Suprapubic skin (tissue), 4 donors: ENCODE results near the gene RCOR2.

Experiments
- POLR2A ChIP-seq, 2 donors: fragments of 450-650 bp; IDR thresholded peaks; one replicate each; pipeline ENCODE4 v1.6.1; 2017; ENCODE audit warnings: antibody characterized with exemption in 2 of 2, mild to moderate bottlenecking in 2 of 2, moderate library complexity in 2 of 2
- POLR2AphosphoS5 ChIP-seq, 3 donors: sonication (generic); formaldehyde crosslinking; IDR thresholded peaks; one replicate each; pipeline ENCODE4 v1.6.1; 2017; ENCODE audit warnings: antibody characterized with exemption in 3 of 3
- TF ChIP-seq, protein P1 (sequence below), 2 donors: fragments of 200-600 bp in 1 of 2; fragments of 450-650 bp in 1 of 2; sonication (generic) in 1 of 2; IDR thresholded peaks; one replicate each; pipeline ENCODE4 v1.5.1; 2016 to 2019; ENCODE audit warnings: antibody characterized with exemption in 2 of 2, mild to moderate bottlenecking in 1 of 2, moderate library complexity in 1 of 2

DNA sequence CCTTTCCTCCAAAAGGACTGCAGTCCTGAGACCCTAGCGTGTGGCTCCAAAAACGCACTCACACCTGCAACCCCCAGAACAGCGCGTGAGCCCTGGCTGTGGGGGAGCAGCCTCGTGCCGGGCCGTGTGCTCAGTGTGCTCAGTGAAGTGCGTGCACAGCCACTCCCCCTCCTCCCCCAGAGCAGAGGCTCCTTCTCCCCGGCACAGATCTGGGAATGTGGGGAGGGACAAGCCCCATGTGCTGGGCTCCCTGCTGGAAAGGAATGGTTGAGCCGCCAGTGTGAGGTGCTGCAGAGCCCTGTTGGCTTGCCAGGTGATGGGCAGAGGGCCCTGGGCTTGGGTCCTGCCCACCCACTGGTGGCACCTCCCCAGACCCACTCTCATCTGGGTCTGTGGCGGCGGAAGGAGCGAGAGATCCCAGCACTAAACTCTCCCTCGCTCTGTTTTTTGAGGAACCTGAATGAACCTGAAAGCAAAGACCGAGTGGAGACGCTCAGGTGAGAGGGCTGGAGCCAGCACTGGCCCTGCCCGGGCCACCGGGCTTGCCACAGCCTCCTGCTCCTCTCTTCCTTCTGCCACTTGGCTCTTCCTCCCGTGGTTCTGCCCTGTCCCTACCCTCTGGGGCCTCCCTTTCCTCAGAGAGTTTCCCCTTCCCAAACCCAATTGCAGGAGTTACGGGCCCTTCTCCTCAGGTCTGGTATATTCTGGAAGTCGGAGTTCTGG lies 9.0 kb downstream of the RCOR2 start:
- TF ChIP-seq, protein P1, sequence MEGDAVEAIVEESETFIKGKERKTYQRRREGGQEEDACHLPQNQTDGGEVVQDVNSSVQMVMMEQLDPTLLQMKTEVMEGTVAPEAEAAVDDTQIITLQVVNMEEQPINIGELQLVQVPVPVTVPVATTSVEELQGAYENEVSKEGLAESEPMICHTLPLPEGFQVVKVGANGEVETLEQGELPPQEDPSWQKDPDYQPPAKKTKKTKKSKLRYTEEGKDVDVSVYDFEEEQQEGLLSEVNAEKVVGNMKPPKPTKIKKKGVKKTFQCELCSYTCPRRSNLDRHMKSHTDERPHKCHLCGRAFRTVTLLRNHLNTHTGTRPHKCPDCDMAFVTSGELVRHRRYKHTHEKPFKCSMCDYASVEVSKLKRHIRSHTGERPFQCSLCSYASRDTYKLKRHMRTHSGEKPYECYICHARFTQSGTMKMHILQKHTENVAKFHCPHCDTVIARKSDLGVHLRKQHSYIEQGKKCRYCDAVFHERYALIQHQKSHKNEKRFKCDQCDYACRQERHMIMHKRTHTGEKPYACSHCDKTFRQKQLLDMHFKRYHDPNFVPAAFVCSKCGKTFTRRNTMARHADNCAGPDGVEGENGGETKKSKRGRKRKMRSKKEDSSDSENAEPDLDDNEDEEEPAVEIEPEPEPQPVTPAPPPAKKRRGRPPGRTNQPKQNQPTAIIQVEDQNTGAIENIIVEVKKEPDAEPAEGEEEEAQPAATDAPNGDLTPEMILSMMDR (IDR thresholded peaks at IDR 0.05), result no peak
- TF ChIP-seq POLR2A (IDR thresholded peaks at IDR 0.05) (no peak), POLR2AphosphoS5 (IDR thresholded peaks at IDR 0.05) (no peak)
